HL-60 (cell line): ENCODE measurements around the gene FOXE3.

Experiments used
- GABPA ChIP-seq: IDR thresholded peaks from 2 replicates; pipeline ENCODE4 v1.6.1; 2012; ENCODE audit warnings: low read depth
- POLR2AphosphoS5 ChIP-seq: IDR thresholded peaks from 2 replicates; pipeline ENCODE4 v1.6.1; 2012; ENCODE audit warnings: low read depth
- SPI1 ChIP-seq: IDR thresholded peaks from 2 replicates; pipeline ENCODE4 v1.6.1; 2012; ENCODE audit warnings: low read depth, mild to moderate bottlenecking, borderline replicate concordance
- TF ChIP-seq, protein P1 (sequence below): IDR thresholded peaks from one replicate; pipeline ENCODE4 v1.5.1; 2011; ENCODE audit warnings: low read length, control low read depth, inconsistent platforms; ENCODE audit not compliant: insufficient read depth

DNA sequence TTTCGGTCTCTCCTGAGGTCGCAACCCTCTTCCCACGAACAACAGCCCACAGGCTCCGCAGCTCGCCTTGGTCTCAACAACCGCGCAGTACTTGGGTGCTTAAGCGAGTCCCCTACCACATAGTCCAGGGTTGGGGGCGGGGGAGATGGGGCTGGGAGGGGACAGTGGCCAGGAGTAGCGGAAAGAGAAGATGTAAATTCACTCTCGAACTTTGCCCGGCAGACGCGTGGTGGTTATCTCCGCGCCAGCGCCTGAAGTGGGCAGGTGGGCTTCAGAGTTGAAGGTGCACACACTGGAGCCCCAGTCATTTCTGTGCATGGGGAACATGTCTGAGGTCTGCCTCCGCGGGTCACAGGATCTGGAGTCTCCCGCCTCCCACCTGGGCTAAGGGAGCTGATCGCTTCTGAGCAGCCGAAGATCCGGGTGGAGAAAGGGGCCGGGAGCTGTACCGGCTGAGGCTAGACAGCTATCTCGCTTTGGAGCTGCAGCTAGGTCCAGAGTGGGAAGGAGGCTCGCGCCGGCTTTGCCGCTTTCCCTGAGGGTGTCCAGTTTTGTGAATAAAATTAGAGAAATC is 17.5 kb downstream of the FOXE3 start:
- TF ChIP-seq, protein P1, sequence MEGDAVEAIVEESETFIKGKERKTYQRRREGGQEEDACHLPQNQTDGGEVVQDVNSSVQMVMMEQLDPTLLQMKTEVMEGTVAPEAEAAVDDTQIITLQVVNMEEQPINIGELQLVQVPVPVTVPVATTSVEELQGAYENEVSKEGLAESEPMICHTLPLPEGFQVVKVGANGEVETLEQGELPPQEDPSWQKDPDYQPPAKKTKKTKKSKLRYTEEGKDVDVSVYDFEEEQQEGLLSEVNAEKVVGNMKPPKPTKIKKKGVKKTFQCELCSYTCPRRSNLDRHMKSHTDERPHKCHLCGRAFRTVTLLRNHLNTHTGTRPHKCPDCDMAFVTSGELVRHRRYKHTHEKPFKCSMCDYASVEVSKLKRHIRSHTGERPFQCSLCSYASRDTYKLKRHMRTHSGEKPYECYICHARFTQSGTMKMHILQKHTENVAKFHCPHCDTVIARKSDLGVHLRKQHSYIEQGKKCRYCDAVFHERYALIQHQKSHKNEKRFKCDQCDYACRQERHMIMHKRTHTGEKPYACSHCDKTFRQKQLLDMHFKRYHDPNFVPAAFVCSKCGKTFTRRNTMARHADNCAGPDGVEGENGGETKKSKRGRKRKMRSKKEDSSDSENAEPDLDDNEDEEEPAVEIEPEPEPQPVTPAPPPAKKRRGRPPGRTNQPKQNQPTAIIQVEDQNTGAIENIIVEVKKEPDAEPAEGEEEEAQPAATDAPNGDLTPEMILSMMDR = no peak
- TF ChIP-seq POLR2AphosphoS5 = no peak
- TF ChIP-seq SPI1 = no peak
- TF ChIP-seq GABPA = no peak
